Measurements from ENCODE around the gene CHD3. TPM values are rescaled to one million over a fixed set of nuclear protein-coding genes. Genes with fewer than 3 reads are reported as not detected.

The CHD3 gene
- total RNA-seq, 4 donors from 2014 or later, result 78.9 to 117 (median 91.4) TPM

DNA sequence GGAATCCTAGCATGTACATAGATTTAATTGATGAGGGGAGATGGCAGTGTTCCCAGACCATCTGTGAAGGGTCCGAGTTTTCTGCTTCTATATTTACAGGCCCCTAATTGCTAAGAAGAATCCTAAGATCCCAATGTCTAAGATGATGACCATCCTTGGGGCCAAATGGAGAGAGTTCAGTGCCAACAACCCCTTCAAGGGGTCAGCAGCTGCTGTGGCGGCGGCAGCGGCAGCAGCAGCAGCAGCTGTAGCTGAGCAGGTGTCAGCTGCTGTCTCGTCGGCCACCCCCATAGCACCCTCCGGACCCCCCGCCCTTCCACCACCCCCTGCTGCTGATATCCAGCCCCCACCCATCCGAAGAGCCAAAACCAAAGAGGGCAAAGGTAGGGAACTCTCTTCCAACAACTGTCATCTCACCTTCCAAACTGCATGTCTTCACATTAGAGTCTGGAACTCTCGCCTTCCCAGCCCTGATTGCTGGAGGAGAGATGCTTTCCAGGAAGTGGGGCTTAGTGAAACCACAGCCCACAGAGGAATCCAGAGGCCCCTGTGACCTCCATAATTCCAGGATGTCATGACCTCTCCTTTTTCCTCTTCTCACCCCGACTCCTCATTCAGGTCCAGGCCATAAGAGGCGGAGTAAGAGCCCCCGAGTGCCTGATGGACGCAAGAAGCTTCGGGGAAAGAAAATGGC, 4.7 kb downstream of the CHD3 start:
- Histone ChIP-seq H3K27me3 (no peaks in the 10 kb centered on the region), H3K9me3 (no peaks in the 10 kb centered on the region), H3K27ac (no peak overlapping the region), H3K36me3 (peaks cover 43 to 53% of the 10 kb centered on the region in 2 donors), H3K4me1 (peaks cover 15 to 19% of the 10 kb centered on the region in 2 donors), H3K4me3 (replicated peaks in 1 of 3) (no peak overlapping the region)
- WGBS, 2 donors, result 94 to 95% methylated on average over 13 to 15 of the region's 15 CpGs
- TF ChIP-seq, protein P1, sequence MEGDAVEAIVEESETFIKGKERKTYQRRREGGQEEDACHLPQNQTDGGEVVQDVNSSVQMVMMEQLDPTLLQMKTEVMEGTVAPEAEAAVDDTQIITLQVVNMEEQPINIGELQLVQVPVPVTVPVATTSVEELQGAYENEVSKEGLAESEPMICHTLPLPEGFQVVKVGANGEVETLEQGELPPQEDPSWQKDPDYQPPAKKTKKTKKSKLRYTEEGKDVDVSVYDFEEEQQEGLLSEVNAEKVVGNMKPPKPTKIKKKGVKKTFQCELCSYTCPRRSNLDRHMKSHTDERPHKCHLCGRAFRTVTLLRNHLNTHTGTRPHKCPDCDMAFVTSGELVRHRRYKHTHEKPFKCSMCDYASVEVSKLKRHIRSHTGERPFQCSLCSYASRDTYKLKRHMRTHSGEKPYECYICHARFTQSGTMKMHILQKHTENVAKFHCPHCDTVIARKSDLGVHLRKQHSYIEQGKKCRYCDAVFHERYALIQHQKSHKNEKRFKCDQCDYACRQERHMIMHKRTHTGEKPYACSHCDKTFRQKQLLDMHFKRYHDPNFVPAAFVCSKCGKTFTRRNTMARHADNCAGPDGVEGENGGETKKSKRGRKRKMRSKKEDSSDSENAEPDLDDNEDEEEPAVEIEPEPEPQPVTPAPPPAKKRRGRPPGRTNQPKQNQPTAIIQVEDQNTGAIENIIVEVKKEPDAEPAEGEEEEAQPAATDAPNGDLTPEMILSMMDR (IDR thresholded peaks at IDR 0.05), result no peak
- TF ChIP-seq POLR2A (IDR thresholded peaks at IDR 0.05), result no peak
- intact Hi-C loops (cut with DNase I), result no loop called here
- DNase-seq, result no peak

DNA sequence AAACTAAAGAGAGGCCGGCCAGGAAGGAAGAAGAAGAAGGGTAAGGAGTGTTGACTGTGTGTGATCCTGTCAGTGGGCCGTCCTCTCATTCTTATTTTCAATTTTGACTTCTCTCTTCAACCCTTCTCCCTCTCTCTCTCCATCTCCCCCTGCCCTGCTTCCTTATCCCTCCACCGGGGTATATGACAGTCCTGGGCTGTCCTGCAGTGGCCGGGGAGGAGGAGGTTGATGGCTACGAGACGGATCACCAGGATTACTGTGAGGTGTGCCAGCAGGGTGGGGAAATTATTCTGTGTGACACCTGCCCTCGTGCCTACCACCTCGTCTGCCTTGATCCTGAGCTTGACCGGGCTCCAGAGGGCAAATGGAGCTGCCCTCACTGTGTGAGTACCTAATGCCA, 5.6 kb downstream of the CHD3 start:
- WGBS, 2 donors, result 91 to 92% methylated on average over 9 of the region's 9 CpGs
- no peak for DNase-seq
- intact Hi-C loops (cut with DNase I), result no loop called here

DNA sequence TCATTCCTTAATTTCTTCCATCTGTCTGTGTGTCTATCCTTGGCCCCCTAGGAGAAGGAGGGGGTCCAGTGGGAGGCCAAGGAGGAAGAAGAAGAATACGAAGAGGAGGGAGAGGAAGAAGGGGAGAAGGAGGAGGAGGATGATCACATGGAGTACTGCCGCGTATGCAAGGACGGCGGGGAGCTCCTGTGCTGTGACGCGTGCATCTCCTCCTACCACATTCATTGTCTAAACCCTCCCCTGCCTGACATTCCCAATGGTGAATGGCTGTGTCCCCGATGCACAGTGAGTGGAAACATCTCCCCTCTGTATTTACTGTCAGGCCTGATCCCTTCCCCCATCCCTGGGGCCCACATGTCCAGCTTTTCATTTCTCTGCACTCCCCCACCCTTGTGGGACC, 6.3 kb downstream of the CHD3 start:
- intact Hi-C loops (cut with DNase I), result no loop called here

More for the DNA sequence above, 5.6 kb downstream of the CHD3 start:
- TF ChIP-seq, protein P1 (IDR thresholded peaks at IDR 0.05), result no peak
- no peak for TF ChIP-seq POLR2A (IDR thresholded peaks at IDR 0.05)
- H3K4me3 ChIP-seq (replicated peaks in 1 of 3), result no peak overlapping the region
- H3K27ac ChIP-seq, result no peak overlapping the region
- peaks cover 52 to 62% of the 10 kb centered on the region in 2 donors for H3K36me3 ChIP-seq
- no peaks in the 10 kb centered on the region for H3K27me3 ChIP-seq
- H3K9me3 ChIP-seq, result no peaks in the 10 kb centered on the region
- H3K4me1 ChIP-seq, result peaks cover 6 to 10% of the 10 kb centered on the region in 2 donors

DNA sequence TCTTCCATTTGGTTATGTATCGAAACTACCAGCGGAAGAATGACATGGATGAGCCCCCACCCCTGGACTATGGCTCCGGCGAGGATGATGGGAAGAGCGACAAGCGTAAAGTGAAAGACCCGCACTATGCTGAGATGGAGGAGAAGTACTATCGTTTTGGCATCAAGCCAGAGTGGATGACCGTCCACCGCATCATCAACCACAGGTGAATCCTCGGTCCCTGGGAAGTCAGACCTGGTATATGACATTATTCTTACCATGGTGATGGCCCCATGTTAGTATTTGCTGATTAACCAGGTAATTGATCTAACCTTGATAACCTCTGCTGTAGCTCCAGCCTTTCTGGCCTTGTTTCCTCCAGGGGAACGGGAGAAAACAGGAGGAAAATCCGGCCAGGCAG, 8.5 kb downstream of the CHD3 start:
- Histone ChIP-seq H3K27me3 (no peaks in the 10 kb centered on the region), H3K27ac (no peak overlapping the region), H3K9me3 (no peaks in the 10 kb centered on the region), H3K36me3 (peaks cover 66 to 72% of the 10 kb centered on the region in 2 donors), H3K4me3 (replicated peaks in 1 of 3) (no peak overlapping the region), H3K4me1 (no peaks in the 10 kb centered on the region)
- no peak for DNase-seq
- TF ChIP-seq, protein P1 (IDR thresholded peaks at IDR 0.05), result no peak
- TF ChIP-seq POLR2A (IDR thresholded peaks at IDR 0.05), result no peak
- WGBS, 2 donors, result 89 to 95% methylated on average over 13 of the region's 13 CpGs
- intact Hi-C loops (cut with DNase I), result no loop called here

More for the DNA sequence above, 6.3 kb downstream of the CHD3 start:
- H3K27me3 ChIP-seq, result no peaks in the 10 kb centered on the region
- DNase-seq, result no peak
- H3K4me1 ChIP-seq, result peaks cover 0 to 3% of the 10 kb centered on the region in 2 donors
- H3K27ac ChIP-seq, result no peak overlapping the region
- no peaks in the 10 kb centered on the region for H3K9me3 ChIP-seq
- TF ChIP-seq, protein P1 (IDR thresholded peaks at IDR 0.05), result no peak
- TF ChIP-seq POLR2A (IDR thresholded peaks at IDR 0.05), result no peak
- H3K36me3 ChIP-seq, result peaks cover 58 to 68% of the 10 kb centered on the region in 2 donors
- 91 to 92% methylated on average over 8 of the region's 8 CpGs for WGBS, 2 donors
- H3K4me3 ChIP-seq (replicated peaks in 1 of 3), result no peak overlapping the region

DNA sequence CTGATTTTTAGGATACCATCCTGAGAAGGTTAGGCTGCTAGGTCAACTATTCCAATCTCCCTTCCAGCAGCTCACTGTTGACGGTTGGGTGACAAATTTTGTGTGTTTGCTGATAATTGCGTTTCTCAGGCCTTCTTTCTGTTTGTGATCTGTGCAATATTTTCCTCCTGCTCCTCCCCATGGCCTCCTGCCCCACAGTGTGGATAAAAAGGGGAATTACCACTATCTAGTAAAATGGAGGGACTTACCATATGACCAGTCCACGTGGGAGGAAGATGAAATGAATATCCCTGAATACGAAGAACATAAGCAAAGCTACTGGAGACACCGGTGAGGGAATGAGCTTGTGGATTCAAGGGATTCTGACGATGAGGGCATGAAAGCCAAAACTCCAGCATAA, 9.2 kb downstream of the CHD3 start:
- H3K9me3 ChIP-seq, result no peaks in the 10 kb centered on the region
- TF ChIP-seq, protein P1 (IDR thresholded peaks at IDR 0.05), result peak in 3 of 6 experiments; percentile 19 to 22 (median 20)
- no peak for TF ChIP-seq POLR2A (IDR thresholded peaks at IDR 0.05)
- H3K4me1 ChIP-seq, result no peaks in the 10 kb centered on the region
- H3K27me3 ChIP-seq, result no peaks in the 10 kb centered on the region
- 60 to 66% methylated on average over 6 of the region's 6 CpGs for WGBS, 2 donors
- no peak overlapping the region for H3K4me3 ChIP-seq (replicated peaks in 1 of 3)
- H3K36me3 ChIP-seq, result peaks cover 67 to 74% of the 10 kb centered on the region in 2 donors
- intact Hi-C loops (cut with DNase I), result no loop called here
- DNase-seq, result no peak
- no peak overlapping the region for H3K27ac ChIP-seq

Data from thyroid gland (tissue), 4 donors.